H1 (cell line): ENCODE data around the gene MUC4. TPM values are rescaled to one million over a fixed set of nuclear protein-coding genes. Genes with fewer than 3 reads are reported as not detected.

Experiments
- CTCF ChIA-PET: fragments of 300-600 bp; sonication (Branson Sonifier 250); formaldehyde crosslinking; loops from one replicate; lab custom pipeline; 2021; ENCODE audit not compliant: partially characterized antibody; lab: Charles Lee
- POLR2A ChIA-PET: fragments of 300-600 bp; sonication (Branson Sonifier 250); formaldehyde crosslinking; loops from one replicate; lab custom pipeline; 2021; ENCODE audit warnings: inconsistent platforms; ENCODE audit not compliant: partially characterized antibody; lab: Charles Lee
- DNase-seq, 2 experiments: peaks; one replicate each; pipeline versions ENCODE4 v3.0.0 to v3.0.0-alpha.2; 2010 to 2022; ENCODE audit warnings: low spot score in 2 of 2, low read depth in 1 of 2, mixed read lengths in 1 of 2
- FAIRE-seq: peaks from 2 replicates; lab custom pipeline; 2011; peaks lifted over from hg19 to GRCh38; lab: Jason Lieb, UNC
- H2AFZ ChIP-seq: 2 replicates; pipeline ENCODE4 v1.8.1; 2012; ENCODE audit warnings: low read length, inconsistent platforms
- H2AK5ac ChIP-seq: 2 replicates; pipeline ENCODE4 v1.6.1; 2013; ENCODE audit warnings: low read depth, low read length
- H2BK120ac ChIP-seq: replicated peaks from 2 replicates; pipeline ENCODE3; 2013; ENCODE audit warnings: low read depth, low read length, inconsistent platforms
- H2BK12ac ChIP-seq: 2 replicates; pipeline ENCODE4 v1.6.1; 2013; ENCODE audit warnings: low read depth, low read length
- H2BK15ac ChIP-seq: 2 replicates; pipeline ENCODE4 v1.6.1; 2013; ENCODE audit warnings: low read length
- H2BK20ac ChIP-seq: 2 replicates; pipeline ENCODE4 v1.6.1; 2013; ENCODE audit warnings: low read length
- H2BK5ac ChIP-seq: 2 replicates; pipeline ENCODE4 v1.6.1; 2013; ENCODE audit warnings: low read depth, low read length
- H3K14ac ChIP-seq: 2 replicates; pipeline ENCODE4 v1.6.1; 2013; ENCODE audit warnings: inconsistent platforms; ENCODE audit not compliant: insufficient read length
- H3K18ac ChIP-seq: 2 replicates; pipeline ENCODE4 v1.6.1; 2013; ENCODE audit warnings: low read length; ENCODE audit errors: extremely low read depth
- H3K23ac ChIP-seq: 2 replicates; pipeline ENCODE4 v1.6.1; 2013; ENCODE audit warnings: inconsistent platforms; ENCODE audit not compliant: insufficient read length
- H3K23me2 ChIP-seq: 2 replicates; pipeline ENCODE4 v1.6.1; 2013; ENCODE audit warnings: low read depth, low read length
- H3K27ac ChIP-seq: 2 replicates; pipeline ENCODE4 v1.6.1; 2011; ENCODE audit warnings: low read depth, low read length, inconsistent platforms
- H3K27me3 ChIP-seq, 4 experiments: replicated peaks in 1 of 4; 1 replicate in 1 of 4; 2 replicates in 3 of 4; pipeline versions ENCODE4 v1.6.1 to v1.8.1; 2011 to 2013; ENCODE audit warnings: low read length in 3 of 4, mild to moderate bottlenecking in 3 of 4, inconsistent platforms in 2 of 4, mixed read lengths in 2 of 4, moderate library complexity in 1 of 4; ENCODE audit not compliant: control insufficient read depth in 3 of 4, insufficient read depth in 3 of 4; ENCODE audit errors: extremely low read depth in 1 of 4
- H3K36me3 ChIP-seq, 4 experiments: 2 replicates each; pipeline versions ENCODE4 v1.6.1 to v1.8.1; 2011 to 2013; ENCODE audit warnings: mild to moderate bottlenecking in 4 of 4, low read length in 3 of 4, moderate library complexity in 2 of 4, control low read depth in 1 of 4, inconsistent platforms in 1 of 4; ENCODE audit not compliant: insufficient read depth in 4 of 4, control insufficient read depth in 2 of 4
- H3K4ac ChIP-seq: replicated peaks from 2 replicates; pipeline ENCODE3; 2013; ENCODE audit warnings: low read length, low read depth, mixed read lengths, inconsistent platforms; ENCODE audit not compliant: insufficient read length
- H3K4me1 ChIP-seq, 4 experiments: replicated peaks in 1 of 4; 1 replicate in 1 of 4; 2 replicates in 3 of 4; pipeline versions ENCODE4 v1.6.1 to v1.8.1; 2011 to 2013; ENCODE audit warnings: low read length in 3 of 4, inconsistent platforms in 2 of 4, mixed read lengths in 1 of 4; ENCODE audit not compliant: insufficient read depth in 4 of 4, control insufficient read depth in 3 of 4
- H3K4me2 ChIP-seq, 2 experiments: 2 replicates each; pipeline versions ENCODE4 v1.6.1 to v1.8.1; 2011 to 2013; ENCODE audit warnings: low read depth in 2 of 2, low read length in 2 of 2, control low read depth in 1 of 2, inconsistent platforms in 1 of 2, mild to moderate bottlenecking in 1 of 2; ENCODE audit not compliant: insufficient read depth in 1 of 2
- H3K4me3 ChIP-seq, 4 experiments: fragments of 200-600, 300-600 bp in 1 of 4; sonication (generic), shearing (Covaris generic), sonication (Bioruptor Twin) in 1 of 4; 2 replicates each; pipeline versions ENCODE4 v1.5.1 to v1.8.1; 2011 to 2016; ENCODE audit warnings: low read length in 4 of 4, low read depth in 3 of 4, control low read depth in 2 of 4, inconsistent platforms in 2 of 4, mild to moderate bottlenecking in 2 of 4, mixed read lengths in 1 of 4, moderate library complexity in 1 of 4; ENCODE audit not compliant: insufficient read depth in 2 of 4; ENCODE audit errors: extremely low read depth in 1 of 4
- H3K56ac ChIP-seq: replicated peaks from 2 replicates; pipeline ENCODE3; 2013; ENCODE audit warnings: low read depth, mild to moderate bottlenecking, mixed read lengths, low read length, inconsistent platforms; ENCODE audit not compliant: insufficient read length
- H3K79me1 ChIP-seq: 2 replicates; pipeline ENCODE4 v1.6.1; 2013; ENCODE audit warnings: low read depth, low read length, control low read depth
- H3K79me2 ChIP-seq, 2 experiments: 2 replicates each; pipeline versions ENCODE4 v1.6.1 to v1.8.1; 2012 to 2013; ENCODE audit warnings: low read length in 2 of 2, mild to moderate bottlenecking in 2 of 2, inconsistent platforms in 1 of 2; ENCODE audit not compliant: insufficient read depth in 2 of 2, control insufficient read depth in 1 of 2
- H3K9ac ChIP-seq, 4 experiments: replicated peaks in 1 of 4; 1 replicate in 1 of 4; 2 replicates in 3 of 4; pipeline versions ENCODE4 v1.6.1 to v1.8.1; 2011 to 2013; ENCODE audit warnings: low read depth in 3 of 4, low read length in 3 of 4, control low read depth in 2 of 4, mild to moderate bottlenecking in 2 of 4, moderate library complexity in 2 of 4, inconsistent platforms in 1 of 4; ENCODE audit errors: extremely low read depth in 1 of 4
- H3K9me3 ChIP-seq, 2 experiments: 2 replicates each; pipeline versions ENCODE4 v1.6.1 to v1.8.1; 2012 to 2013; ENCODE audit warnings: mild to moderate bottlenecking in 2 of 2, moderate library complexity in 2 of 2, control low read depth in 1 of 2, inconsistent platforms in 1 of 2, low read depth in 1 of 2, low read length in 1 of 2, mixed read lengths in 1 of 2; ENCODE audit not compliant: insufficient read depth in 2 of 2
- H4K20me1 ChIP-seq, 2 experiments: replicated peaks in 1 of 2; 2 replicates each; pipeline versions ENCODE3 to v1.8.1; 2011 to 2013; ENCODE audit warnings: inconsistent platforms in 2 of 2, low read length in 2 of 2, mild to moderate bottlenecking in 1 of 2; ENCODE audit not compliant: insufficient read depth in 2 of 2, control insufficient read depth in 1 of 2
- H4K5ac ChIP-seq: 2 replicates; pipeline ENCODE4 v1.6.1; 2013; ENCODE audit warnings: low read length, low read depth, mixed read lengths, inconsistent platforms; ENCODE audit not compliant: insufficient read length
- H4K8ac ChIP-seq: 2 replicates; pipeline ENCODE4 v1.8.0; 2013; ENCODE audit warnings: mild to moderate bottlenecking, moderate library complexity, low read length, inconsistent platforms; ENCODE audit not compliant: insufficient read depth; ENCODE audit errors: extremely low read depth
- H4K91ac ChIP-seq: replicated peaks from 2 replicates; pipeline ENCODE3; 2013; ENCODE audit warnings: low read length, mixed read lengths, inconsistent platforms; ENCODE audit not compliant: insufficient read length
- CREB1 ChIP-seq: IDR thresholded peaks from 2 replicates; pipeline ENCODE4 v1.6.1; 2012; ENCODE audit warnings: inconsistent platforms
- EGR1 ChIP-seq: IDR thresholded peaks from 2 replicates; pipeline ENCODE4 v1.6.1; 2011; ENCODE audit warnings: low read depth, low read length, borderline replicate concordance
- HDAC6 ChIP-seq: IDR thresholded peaks from one replicate; pipeline ENCODE4 v1.7.1; 2012; ENCODE audit warnings: low read depth, mild to moderate bottlenecking, inconsistent platforms, low read length, moderate library complexity
- PHF8 ChIP-seq: fragments of 200-600 bp; sonication (generic); conservative IDR thresholded peaks from 2 replicates; pipeline ENCODE4 v1.7.1; 2012; ENCODE audit warnings: low read depth, mild to moderate bottlenecking, inconsistent platforms, low read length, moderate library complexity
- POLR2AphosphoS5 ChIP-seq: IDR thresholded peaks from 2 replicates; pipeline ENCODE4 v1.6.1; 2011; ENCODE audit warnings: low read depth, low read length
- RNF2 ChIP-seq: fragments of 200-900, 300-1000 bp; sonication (generic); IDR thresholded peaks from 2 replicates; pipeline ENCODE4 v1.7.1; 2016; ENCODE audit warnings: borderline replicate concordance, low read depth, mild to moderate bottlenecking, antibody characterized with exemption, low read length; ENCODE audit not compliant: poor library complexity, severe bottlenecking; ENCODE audit errors: missing control alignments
- SP1 ChIP-seq: IDR thresholded peaks from 2 replicates; pipeline ENCODE4 v1.6.1; 2011; ENCODE audit warnings: low read depth, low read length
- TAF1 ChIP-seq: IDR thresholded peaks from 2 replicates; pipeline ENCODE4 v1.6.1; 2011; ENCODE audit warnings: mild to moderate bottlenecking, low read depth, low read length
- TCF12 ChIP-seq: IDR thresholded peaks from 2 replicates; pipeline ENCODE4 v1.6.1; 2011; ENCODE audit warnings: low read depth, mild to moderate bottlenecking, low read length
- WGBS, 2 experiments: shearing (Covaris generic) in 1 of 2; methylation state at CpG; one replicate each; pipeline versions ENCODE4 v1.1.6 to v1.1.7; 2013 to 2015; ENCODE audit warnings: low lambda C conversion rate in 2 of 2, mixed read lengths in 2 of 2, inconsistent platforms in 1 of 2, low coverage in 1 of 2, missing lambda C conversion rate in 1 of 2; ENCODE audit not compliant: insufficient replicate concordance in 2 of 2, insufficient coverage in 1 of 2, insufficient read length in 1 of 2; ENCODE audit errors: extremely low coverage in 1 of 2, missing lambda C conversion rate in 1 of 2; 5-methylcytosine and 5-hydroxymethylcytosine counted together
- polyA plus RNA-seq, 7 experiments: library from polyadenylated mRNA; depleted of rRNA in 3 of 7; stranded (reverse) in 5 of 7; unstranded in 2 of 7; fragments of >200 nt in 5 of 7; fragments of 200-250 nt in 2 of 7; gene quantifications; 1 replicate in 5 of 7; 2 replicates in 1 of 7; 4 replicates in 1 of 7; pipeline versions ENCODE4 v1.2.1 to v1.2.3, GENCODE V29; 2011 to 2013; ENCODE audit warnings: missing spikeins in 2 of 7, mixed read lengths in 2 of 7
- total RNA-seq: library from RNA; stranded (reverse); fragmentation: NEBNext Ultra II Directional; extraction: Animal tissue kit (Norgen Biotek cat#: 25700); gene quantifications from 2 replicates; pipeline ENCODE4 v1.2.1, GENCODE V29; 2021

Gene MUC4
- total and polyA plus RNA-seq, 2 of the 8 experiments (the other 6 are each of a cell fraction or from before 2014, with no cell fraction given) = 0.89 to 2.0 TPM

GRCh38 chr3:195839260-195840010, 27.7 kb upstream of the MUC4 start:
- TF ChIP-seq POLR2AphosphoS5 = no peak
- no peak for TF ChIP-seq CREB1
- TF ChIP-seq EGR1 = no peak
- TF ChIP-seq SP1 = no peak
- TF ChIP-seq TCF12 = no peak
- no peak for TF ChIP-seq PHF8
- TF ChIP-seq HDAC6 = no peak
- TF ChIP-seq RNF2 = no peak
- no peak for TF ChIP-seq TAF1
- Histone ChIP-seq H4K8ac (peak overlapping the region; percentile 85; the same call in 1 of the 2 replicates), H3K4me2 (no peak overlapping the region; a peak in 1 of 4 replicates), H3K79me1 (no peaks in the 10 kb centered on the region), H3K36me3 (no peaks in the 10 kb centered on the region), H2AFZ (peak overlapping the region; percentile 100), H3K14ac (no peak overlapping the region), H3K4me1 (peaks cover 0 to 10% (median 5%) of the 10 kb centered on the region in 4 experiments; a peak in 6 of 7 replicates), H4K5ac (no peak overlapping the region), H3K23me2 (no peaks in the 10 kb centered on the region), H2BK15ac (peak overlapping the region; percentile 65), H3K27ac (no peak overlapping the region), H3K56ac (no peak overlapping the region), H3K79me2 (no peaks in the 10 kb centered on the region), H3K9ac (peak overlapping the region in 2 of 4 experiments; percentile 7 to 13; a peak in 1 of 7 replicates), H2AK5ac (no peak overlapping the region; the same call in 1 of the 2 replicates), H3K4me3 (no peak overlapping the region), H3K4ac (no peak overlapping the region), H3K27me3 (no peaks in the 10 kb centered on the region), H3K18ac (peak overlapping the region; percentile 13; the same call in 1 of the 2 replicates), H4K20me1 (no peaks in the 10 kb centered on the region), H3K23ac (no peak overlapping the region), H3K9me3 (peaks cover 0 to 2% of the 10 kb centered on the region in 2 experiments; a peak in 1 of 4 replicates), H2BK12ac (peak overlapping the region; percentile 81; the same call in 1 of the 2 replicates), H2BK120ac (no peak overlapping the region), H4K91ac (no peak overlapping the region), H2BK20ac (peak overlapping the region; percentile 40; the same call in 1 of the 2 replicates), H2BK5ac (peak overlapping the region; percentile 71; the same call in 1 of the 2 replicates)
- no peak for DNase-seq
- CTCF ChIA-PET = interaction anchor here (1.0 to 4.2 kb wide), 6 partner anchors 10 to 104 kb away, joined by 3 to 45 read pairs (median 4); no protein-coding TSS in a partner anchor
- POLR2A ChIA-PET = no interaction called here
- WGBS, 2 experiments = 80% methylated on average over 14 of the region's 19 CpGs; no CpG with 5 or more reads in 1 of the 2 experiments
- FAIRE-seq = no peak
